ENCODE results near the gene KRTAP5-7. TPM values are rescaled to one million over a fixed set of nuclear protein-coding genes. Genes with fewer than 3 reads are reported as not detected.
"Not testable (repeated sequence)": the region's sequence is repeated elsewhere in the genome, so short reads cannot be mapped to it uniquely, and the experiment has no call there.

KRTAP5-7 gene
- total and polyA plus RNA-seq, 4 donors, result 0.17 to 1.4 (median 0.61) TPM

DNA sequence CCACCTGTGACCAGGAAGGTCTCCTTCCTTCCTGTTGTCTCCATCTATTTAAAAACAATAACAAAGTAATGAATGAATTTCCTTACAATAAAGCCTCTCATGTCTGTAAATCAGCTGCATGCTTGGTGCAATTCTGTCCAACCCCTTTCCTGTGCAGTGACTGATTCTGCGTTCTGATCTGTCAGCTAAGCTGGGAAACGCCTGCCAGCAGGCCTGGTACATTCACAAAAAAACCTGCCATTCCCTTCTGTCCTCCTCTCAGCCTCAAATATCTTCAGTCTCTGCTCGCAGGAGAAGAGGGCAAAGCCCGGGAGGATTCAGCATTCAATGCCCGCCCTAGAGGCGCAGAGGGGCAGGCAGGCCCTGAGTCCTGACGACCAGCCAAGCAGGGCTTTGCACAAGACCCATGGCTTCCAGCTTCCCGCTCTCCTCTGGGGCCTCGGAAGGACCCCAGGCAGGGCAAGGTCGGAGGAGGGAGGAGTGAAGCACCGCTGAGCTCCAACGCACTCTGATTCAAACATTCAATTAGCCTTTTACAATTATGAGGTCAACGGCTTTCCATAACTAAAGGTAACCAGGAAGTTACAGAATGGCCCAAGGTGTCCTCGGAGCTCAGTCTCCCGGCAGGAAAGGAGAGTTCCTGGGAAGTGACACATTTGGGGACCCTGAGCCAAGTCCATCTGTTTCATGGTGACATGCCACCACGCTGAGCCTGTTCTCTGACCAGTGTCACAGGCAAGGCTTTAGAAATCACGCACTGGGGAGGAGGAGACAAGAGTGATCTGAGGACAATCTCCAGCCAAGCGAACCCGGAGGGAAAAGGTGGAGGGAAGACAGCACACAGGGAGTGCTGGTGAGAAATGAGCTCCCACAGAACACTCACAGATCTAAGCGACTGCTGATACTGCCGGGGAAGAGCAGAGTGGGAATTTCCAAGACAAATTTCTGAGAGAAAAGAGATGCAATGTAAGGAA lies 39.8 kb downstream of the KRTAP5-7 start:
- not testable (repeated sequence) for H3K27me3 ChIP-seq (ENCODE audit: control insufficient read depth, insufficient read depth, low read length); DNase-seq (ENCODE audit: low read depth in 4 of 6, low spot score in 6 of 6); H3K4me3 ChIP-seq (ENCODE audit: low read depth, low read length); H3K9me3 ChIP-seq (ENCODE audit: control insufficient read depth, insufficient read depth, low read length); H3K36me3 ChIP-seq (ENCODE audit: control insufficient read depth, insufficient read depth, low read length); H3K27ac ChIP-seq (ENCODE audit: low read depth, low read length)
- 54% methylated on average over 9 of the region's 21 CpGs for WGBS (ENCODE audit: insufficient coverage)
- peaks cover 10% of the 10 kb centered on the region for H3K4me1 ChIP-seq (ENCODE audit: control insufficient read depth, insufficient read depth, low read length)

GRCh38 chr11:71567633-71568032 lies 40.6 kb downstream of the KRTAP5-7 start:
- H3K4me1 ChIP-seq (ENCODE audit: control insufficient read depth, insufficient read depth, low read length), result peaks cover 10% of the 10 kb centered on the region
- not testable (repeated sequence) for H3K27ac ChIP-seq (ENCODE audit: low read depth, low read length); H3K4me3 ChIP-seq (ENCODE audit: low read depth, low read length); H3K36me3 ChIP-seq (ENCODE audit: control insufficient read depth, insufficient read depth, low read length); H3K9me3 ChIP-seq (ENCODE audit: control insufficient read depth, insufficient read depth, low read length); H3K27me3 ChIP-seq (ENCODE audit: control insufficient read depth, insufficient read depth, low read length)
- peak in 1 of 6 donors; percentile 50 for DNase-seq (ENCODE audit: low read depth in 4 of 6, low spot score in 6 of 6)
- WGBS (ENCODE audit: insufficient coverage), result 86% methylated on average over 2 of the region's 8 CpGs

GRCh38 chr11:71568704-71569349 lies 41.8 kb downstream of the KRTAP5-7 start:
- Histone ChIP-seq H3K4me3 (ENCODE audit: low read depth, low read length) (no peak overlapping the region), H3K27ac (ENCODE audit: low read depth, low read length) (no peak overlapping the region), H3K4me1 (ENCODE audit: control insufficient read depth, insufficient read depth, low read length) (peaks cover 10% of the 10 kb centered on the region), H3K36me3 (ENCODE audit: control insufficient read depth, insufficient read depth, low read length) (no peaks in the 10 kb centered on the region), H3K27me3 (ENCODE audit: control insufficient read depth, insufficient read depth, low read length) (no peaks in the 10 kb centered on the region), H3K9me3 (ENCODE audit: control insufficient read depth, insufficient read depth, low read length) (no peaks in the 10 kb centered on the region)
- peak in 1 of 6 donors; percentile 28 for DNase-seq (ENCODE audit: low read depth in 4 of 6, low spot score in 6 of 6)
- WGBS (ENCODE audit: insufficient coverage), result 66% methylated on average over 5 of the region's 8 CpGs

- H3K9me3 ChIP-seq (ENCODE audit: control insufficient read depth, insufficient read depth, low read length); H3K4me1 ChIP-seq (ENCODE audit: control insufficient read depth, insufficient read depth, low read length); DNase-seq (ENCODE audit: low read depth in 4 of 6, low spot score in 6 of 6); H3K27ac ChIP-seq (ENCODE audit: low read depth, low read length); H3K27me3 ChIP-seq (ENCODE audit: control insufficient read depth, insufficient read depth, low read length); H3K4me3 ChIP-seq (ENCODE audit: low read depth, low read length); H3K36me3 ChIP-seq (ENCODE audit: control insufficient read depth, insufficient read depth, low read length): not testable (repeated sequence)
- 66% methylated on average over 20 of the region's 39 CpGs for WGBS (ENCODE audit: insufficient coverage)
These were observed 44.2 kb downstream of the KRTAP5-7 start for GRCh38 chr11:71571101-71571850.

DNA sequence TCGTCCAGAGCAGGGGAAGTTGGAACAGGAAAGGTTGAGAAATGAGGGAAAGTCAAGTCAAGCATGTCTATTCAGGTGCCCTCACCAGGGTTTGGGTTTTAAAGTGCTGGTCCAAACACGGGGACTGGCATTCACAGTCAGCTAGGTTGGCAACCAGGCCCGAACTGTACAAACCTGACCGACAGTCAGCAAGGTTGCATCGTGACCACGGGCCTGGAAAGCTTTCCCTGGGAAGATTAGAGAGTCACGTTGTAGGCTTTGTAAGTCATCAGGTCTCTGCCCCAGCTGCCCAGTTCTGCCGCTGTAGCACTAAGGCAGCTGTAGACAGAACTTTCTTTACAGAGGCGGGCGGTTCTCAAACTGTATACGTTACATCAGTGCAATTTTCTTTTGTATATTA lies 45.7 kb downstream of the KRTAP5-7 start:
- Histone ChIP-seq H3K36me3 (ENCODE audit: control insufficient read depth, insufficient read depth, low read length) (no peaks in the 10 kb centered on the region), H3K27me3 (ENCODE audit: control insufficient read depth, insufficient read depth, low read length) (no peaks in the 10 kb centered on the region), H3K4me1 (ENCODE audit: control insufficient read depth, insufficient read depth, low read length) (no peaks in the 10 kb centered on the region), H3K9me3 (ENCODE audit: control insufficient read depth, insufficient read depth, low read length) (no peaks in the 10 kb centered on the region), H3K4me3 (ENCODE audit: low read depth, low read length) (no peak overlapping the region), H3K27ac (ENCODE audit: low read depth, low read length) (no peak overlapping the region)
- no peak for DNase-seq (ENCODE audit: low read depth in 4 of 6, low spot score in 6 of 6)
- 94% methylated on average over 8 of the region's 11 CpGs for WGBS (ENCODE audit: insufficient coverage)

DNA sequence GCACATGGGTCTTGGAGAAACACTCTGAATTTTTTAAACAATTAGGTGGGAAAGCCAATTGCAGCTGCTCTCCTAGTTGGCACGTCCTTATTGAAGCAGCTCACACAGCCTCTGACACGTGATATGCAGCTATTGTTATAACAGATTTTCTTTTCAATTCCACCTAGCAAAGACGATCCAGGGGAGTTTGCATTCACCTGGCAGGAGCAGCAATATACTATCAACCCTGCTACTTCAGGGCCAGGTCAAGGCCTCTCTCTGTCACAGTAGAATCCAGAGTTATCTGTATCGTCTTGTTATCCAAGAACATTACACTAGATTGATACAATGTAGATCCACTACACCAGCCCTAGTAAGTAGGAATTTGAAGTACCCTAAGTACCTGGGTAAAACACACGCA lies 47.4 kb downstream of the KRTAP5-7 start:
- DNase-seq (ENCODE audit: low read depth in 4 of 6, low spot score in 6 of 6), result no peak
- WGBS (ENCODE audit: insufficient coverage), result 58% methylated on average over 3 of the region's 5 CpGs

DNA sequence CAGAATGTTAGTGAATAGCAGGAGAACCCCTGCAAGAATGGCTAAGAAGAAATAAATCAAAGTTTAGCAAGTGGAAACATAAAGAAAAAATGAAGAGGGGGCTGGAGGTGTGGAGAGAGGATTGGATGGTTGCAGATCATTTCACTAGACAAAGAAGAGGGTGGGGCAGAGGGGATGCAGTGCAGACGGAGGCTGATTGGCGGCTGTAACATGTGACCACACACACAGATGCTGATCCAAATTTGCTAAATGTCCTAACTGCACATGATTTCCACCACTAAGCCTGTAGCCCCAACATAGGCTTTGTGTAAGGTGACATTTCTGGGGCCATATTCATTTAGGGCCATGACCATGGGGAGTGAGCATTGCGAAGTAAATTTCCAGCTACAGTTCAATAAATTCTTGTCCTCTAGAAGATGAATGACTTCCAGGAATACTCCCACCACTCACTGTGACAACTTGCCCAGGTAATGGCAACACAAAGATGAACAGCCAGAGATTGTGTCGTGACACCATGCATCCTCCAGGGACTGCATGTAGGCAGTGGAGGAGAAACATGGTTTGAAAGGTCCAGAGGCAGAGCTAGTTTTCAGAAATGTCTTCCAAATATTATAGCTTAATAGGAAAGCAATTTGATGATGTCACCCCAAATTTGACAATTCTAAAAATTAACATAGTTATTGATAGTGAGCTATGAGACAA lies 48.8 kb downstream of the KRTAP5-7 start:
- Histone ChIP-seq H3K36me3 (ENCODE audit: control insufficient read depth, insufficient read depth, low read length) (no peaks in the 10 kb centered on the region), H3K4me3 (ENCODE audit: low read depth, low read length) (no peak overlapping the region), H3K27me3 (ENCODE audit: control insufficient read depth, insufficient read depth, low read length) (no peaks in the 10 kb centered on the region), H3K9me3 (ENCODE audit: control insufficient read depth, insufficient read depth, low read length) (no peaks in the 10 kb centered on the region), H3K4me1 (ENCODE audit: control insufficient read depth, insufficient read depth, low read length) (no peaks in the 10 kb centered on the region), H3K27ac (ENCODE audit: low read depth, low read length) (no peak overlapping the region)
- no CpG with 5 or more reads among the region's 4 CpGs for WGBS (ENCODE audit: insufficient coverage)
- peak in 1 of 6 donors; percentile 20 for DNase-seq (ENCODE audit: low read depth in 4 of 6, low spot score in 6 of 6)

More for the DNA sequence above, 47.4 kb downstream of the KRTAP5-7 start:
- H3K27ac ChIP-seq (ENCODE audit: low read depth, low read length), result no peak overlapping the region
- no peaks in the 10 kb centered on the region for H3K36me3 ChIP-seq (ENCODE audit: control insufficient read depth, insufficient read depth, low read length)
- no peaks in the 10 kb centered on the region for H3K27me3 ChIP-seq (ENCODE audit: control insufficient read depth, insufficient read depth, low read length)
- H3K9me3 ChIP-seq (ENCODE audit: control insufficient read depth, insufficient read depth, low read length), result no peaks in the 10 kb centered on the region
- no peak overlapping the region for H3K4me3 ChIP-seq (ENCODE audit: low read depth, low read length)
- no peaks in the 10 kb centered on the region for H3K4me1 ChIP-seq (ENCODE audit: control insufficient read depth, insufficient read depth, low read length)

- not testable (repeated sequence) for H3K4me1 ChIP-seq (ENCODE audit: control insufficient read depth, insufficient read depth, low read length); H3K9me3 ChIP-seq (ENCODE audit: control insufficient read depth, insufficient read depth, low read length); DNase-seq (ENCODE audit: low read depth in 4 of 6, low spot score in 6 of 6); H3K27me3 ChIP-seq (ENCODE audit: control insufficient read depth, insufficient read depth, low read length); H3K36me3 ChIP-seq (ENCODE audit: control insufficient read depth, insufficient read depth, low read length); H3K27ac ChIP-seq (ENCODE audit: low read depth, low read length); H3K4me3 ChIP-seq (ENCODE audit: low read depth, low read length)
- 93% methylated on average over 24 of the region's 41 CpGs for WGBS (ENCODE audit: insufficient coverage)
These were observed 49.8 kb downstream of the KRTAP5-7 start for GRCh38 chr11:71576688-71577465.
